ENCODE results near the gene XKR7.

The XKR7 gene

GRCh38 chr20:32036252-32036651 lies 68.3 kb downstream of the XKR7 start:
- Histone ChIP-seq H3K27ac (ENCODE audit: low read depth in 2 of 2, low read length in 2 of 2) (no peak overlapping the region), H3K36me3 (ENCODE audit: control insufficient read depth in 2 of 2, insufficient read depth in 2 of 2, low read length in 2 of 2) (no peaks in the 10 kb centered on the region), H3K9me3 (ENCODE audit: control insufficient read depth in 2 of 2, low read length in 2 of 2) (no peaks in the 10 kb centered on the region), H3K4me1 (ENCODE audit: control insufficient read depth in 2 of 2, insufficient read depth in 2 of 2, low read length in 2 of 2) (peaks cover 0 to 2% of the 10 kb centered on the region in 2 donors), H3K9ac (ENCODE audit: low read depth in 1 of 2, low read length in 2 of 2) (no peak overlapping the region), H3K4me3 (ENCODE audit: low read length in 2 of 2) (no peak overlapping the region), H3K27me3 (ENCODE audit: control insufficient read depth in 2 of 2, insufficient read depth in 2 of 2, low read length in 2 of 2) (peaks cover 5 to 24% of the 10 kb centered on the region in 2 donors)

GRCh38 chr20:32036716-32037485 lies 69.0 kb downstream of the XKR7 start:
- H3K4me3 ChIP-seq (ENCODE audit: low read length in 2 of 2) = no peak overlapping the region
- no peaks in the 10 kb centered on the region for H3K36me3 ChIP-seq (ENCODE audit: control insufficient read depth in 2 of 2, insufficient read depth in 2 of 2, low read length in 2 of 2)
- no peaks in the 10 kb centered on the region for H3K9me3 ChIP-seq (ENCODE audit: control insufficient read depth in 2 of 2, low read length in 2 of 2)
- H3K27me3 ChIP-seq (ENCODE audit: control insufficient read depth in 2 of 2, insufficient read depth in 2 of 2, low read length in 2 of 2) = peaks cover 5 to 24% of the 10 kb centered on the region in 2 donors
- no peak overlapping the region for H3K27ac ChIP-seq (ENCODE audit: low read depth in 2 of 2, low read length in 2 of 2)
- no peak overlapping the region for H3K9ac ChIP-seq (ENCODE audit: low read depth in 1 of 2, low read length in 2 of 2)
- H3K4me1 ChIP-seq (ENCODE audit: control insufficient read depth in 2 of 2, insufficient read depth in 2 of 2, low read length in 2 of 2) = no peaks in the 10 kb centered on the region

- Histone ChIP-seq H3K4me1 (ENCODE audit: control insufficient read depth in 2 of 2, insufficient read depth in 2 of 2, low read length in 2 of 2) (no peaks in the 10 kb centered on the region), H3K9ac (ENCODE audit: low read depth in 1 of 2, low read length in 2 of 2) (no peak overlapping the region), H3K27me3 (ENCODE audit: control insufficient read depth in 2 of 2, insufficient read depth in 2 of 2, low read length in 2 of 2) (peaks cover 5 to 17% of the 10 kb centered on the region in 2 donors), H3K4me3 (ENCODE audit: low read length in 2 of 2) (no peak overlapping the region), H3K27ac (ENCODE audit: low read depth in 2 of 2, low read length in 2 of 2) (no peak overlapping the region), H3K9me3 (ENCODE audit: control insufficient read depth in 2 of 2, low read length in 2 of 2) (no peaks in the 10 kb centered on the region), H3K36me3 (ENCODE audit: control insufficient read depth in 2 of 2, insufficient read depth in 2 of 2, low read length in 2 of 2) (no peaks in the 10 kb centered on the region)
These were observed 70.0 kb downstream of the XKR7 start for GRCh38 chr20:32037929-32038328.

- Histone ChIP-seq H3K27ac (ENCODE audit: low read depth in 2 of 2, low read length in 2 of 2) (peak overlapping the region in 1 of 2 donors; percentile 41), H3K9me3 (ENCODE audit: control insufficient read depth in 2 of 2, low read length in 2 of 2) (no peaks in the 10 kb centered on the region), H3K4me3 (ENCODE audit: low read length in 2 of 2) (no peak overlapping the region), H3K36me3 (ENCODE audit: control insufficient read depth in 2 of 2, insufficient read depth in 2 of 2, low read length in 2 of 2) (no peaks in the 10 kb centered on the region), H3K9ac (ENCODE audit: low read depth in 1 of 2, low read length in 2 of 2) (no peak overlapping the region), H3K27me3 (ENCODE audit: control insufficient read depth in 2 of 2, insufficient read depth in 2 of 2, low read length in 2 of 2) (peaks cover 2 to 10% of the 10 kb centered on the region in 2 donors), H3K4me1 (ENCODE audit: control insufficient read depth in 2 of 2, insufficient read depth in 2 of 2, low read length in 2 of 2) (no peaks in the 10 kb centered on the region)
These were observed 72.4 kb downstream of the XKR7 start for GRCh38 chr20:32040142-32040953.

GRCh38 chr20:32045999-32046398 lies 78.0 kb downstream of the XKR7 start:
- Histone ChIP-seq H3K27ac (ENCODE audit: low read depth in 2 of 2, low read length in 2 of 2) (no peak overlapping the region), H3K4me1 (ENCODE audit: control insufficient read depth in 2 of 2, insufficient read depth in 2 of 2, low read length in 2 of 2) (no peaks in the 10 kb centered on the region), H3K9ac (ENCODE audit: low read depth in 1 of 2, low read length in 2 of 2) (no peak overlapping the region)

GRCh38 chr20:32050324-32050841 lies 82.4 kb downstream of the XKR7 start:
- no peaks in the 10 kb centered on the region for H3K36me3 ChIP-seq (ENCODE audit: control insufficient read depth in 2 of 2, insufficient read depth in 2 of 2, low read length in 2 of 2)
- no peaks in the 10 kb centered on the region for H3K9me3 ChIP-seq (ENCODE audit: control insufficient read depth in 2 of 2, low read length in 2 of 2)
- no peak overlapping the region for H3K27ac ChIP-seq (ENCODE audit: low read depth in 2 of 2, low read length in 2 of 2)
- H3K4me1 ChIP-seq (ENCODE audit: control insufficient read depth in 2 of 2, insufficient read depth in 2 of 2, low read length in 2 of 2) = peaks cover 0 to 4% of the 10 kb centered on the region in 2 donors
- H3K4me3 ChIP-seq (ENCODE audit: low read length in 2 of 2) = no peak overlapping the region
- peaks cover 21 to 39% of the 10 kb centered on the region in 2 donors for H3K27me3 ChIP-seq (ENCODE audit: control insufficient read depth in 2 of 2, insufficient read depth in 2 of 2, low read length in 2 of 2)
- H3K9ac ChIP-seq (ENCODE audit: low read depth in 1 of 2, low read length in 2 of 2) = no peak overlapping the region

More at GRCh38 chr20:32045999-32046398, 78.0 kb downstream of the XKR7 start:
- Histone ChIP-seq H3K36me3 (ENCODE audit: control insufficient read depth in 2 of 2, insufficient read depth in 2 of 2, low read length in 2 of 2) (no peaks in the 10 kb centered on the region), H3K27me3 (ENCODE audit: control insufficient read depth in 2 of 2, insufficient read depth in 2 of 2, low read length in 2 of 2) (peaks cover 7 to 11% of the 10 kb centered on the region in 2 donors), H3K9me3 (ENCODE audit: control insufficient read depth in 2 of 2, low read length in 2 of 2) (no peaks in the 10 kb centered on the region), H3K4me3 (ENCODE audit: low read length in 2 of 2) (no peak overlapping the region)

- H3K9me3 ChIP-seq (ENCODE audit: control insufficient read depth in 2 of 2, low read length in 2 of 2) = no peaks in the 10 kb centered on the region
- no peaks in the 10 kb centered on the region for H3K36me3 ChIP-seq (ENCODE audit: control insufficient read depth in 2 of 2, insufficient read depth in 2 of 2, low read length in 2 of 2)
- H3K4me1 ChIP-seq (ENCODE audit: control insufficient read depth in 2 of 2, insufficient read depth in 2 of 2, low read length in 2 of 2) = peaks cover 0 to 4% of the 10 kb centered on the region in 2 donors
- H3K4me3 ChIP-seq (ENCODE audit: low read length in 2 of 2) = peak overlapping the region in 1 of 2 donors; percentile 20
- peak overlapping the region in 1 of 2 donors; percentile 67 for H3K27ac ChIP-seq (ENCODE audit: low read depth in 2 of 2, low read length in 2 of 2)
- H3K27me3 ChIP-seq (ENCODE audit: control insufficient read depth in 2 of 2, insufficient read depth in 2 of 2, low read length in 2 of 2) = peaks cover 20 to 39% of the 10 kb centered on the region in 2 donors
- H3K9ac ChIP-seq (ENCODE audit: low read depth in 1 of 2, low read length in 2 of 2) = no peak overlapping the region
These were observed 83.1 kb downstream of the XKR7 start for GRCh38 chr20:32050851-32051556.

GRCh38 chr20:32051720-32052089 lies 83.8 kb downstream of the XKR7 start:
- Histone ChIP-seq H3K27ac (ENCODE audit: low read depth in 2 of 2, low read length in 2 of 2) (peak overlapping the region in 1 of 2 donors; percentile 67), H3K27me3 (ENCODE audit: control insufficient read depth in 2 of 2, insufficient read depth in 2 of 2, low read length in 2 of 2) (peaks cover 20 to 39% of the 10 kb centered on the region in 2 donors), H3K4me1 (ENCODE audit: control insufficient read depth in 2 of 2, insufficient read depth in 2 of 2, low read length in 2 of 2) (peaks cover 0 to 4% of the 10 kb centered on the region in 2 donors), H3K36me3 (ENCODE audit: control insufficient read depth in 2 of 2, insufficient read depth in 2 of 2, low read length in 2 of 2) (no peaks in the 10 kb centered on the region), H3K9me3 (ENCODE audit: control insufficient read depth in 2 of 2, low read length in 2 of 2) (no peaks in the 10 kb centered on the region), H3K9ac (ENCODE audit: low read depth in 1 of 2, low read length in 2 of 2) (no peak overlapping the region), H3K4me3 (ENCODE audit: low read length in 2 of 2) (peak overlapping the region in 1 of 2 donors; percentile 48)

- Histone ChIP-seq H3K36me3 (ENCODE audit: control insufficient read depth in 2 of 2, insufficient read depth in 2 of 2, low read length in 2 of 2) (no peaks in the 10 kb centered on the region), H3K9ac (ENCODE audit: low read depth in 1 of 2, low read length in 2 of 2) (peak within 1 kb of the TSS; percentile 10 to 32), H3K9me3 (ENCODE audit: control insufficient read depth in 2 of 2, low read length in 2 of 2) (no peaks in the 10 kb centered on the region), H3K27me3 (ENCODE audit: control insufficient read depth in 2 of 2, insufficient read depth in 2 of 2, low read length in 2 of 2) (peaks cover 20 to 39% of the 10 kb centered on the region in 2 donors), H3K4me3 (ENCODE audit: low read length in 2 of 2) (peak within 1 kb of the TSS; percentile 33 to 48), H3K4me1 (ENCODE audit: control insufficient read depth in 2 of 2, insufficient read depth in 2 of 2, low read length in 2 of 2) (peaks cover 0 to 4% of the 10 kb centered on the region in 2 donors), H3K27ac (ENCODE audit: low read depth in 2 of 2, low read length in 2 of 2) (peak within 1 kb of the TSS; percentile 55 to 67)
These were observed 84.3 kb downstream of the XKR7 start, which contains the start of gene HCK for GRCh38 chr20:32052090-32052777. HCK (plus strand) TSS chr20:32052242.

Measured in mucosa of rectum (tissue), 2 donors.